GM12874 (cell line): ENCODE results near the gene GRHPR.

Experiments
- CTCF ChIP-seq: IDR thresholded peaks from 2 replicates; pipeline ENCODE4 v1.5.1; 2011; ENCODE audit warnings: low read depth, mild to moderate bottlenecking, control low read depth, low read length, moderate library complexity; ENCODE audit not compliant: insufficient read depth

The GRHPR gene

GRCh38 chr9:37410969-37411785 lies 11.3 kb upstream of the GRHPR start:
- TF ChIP-seq CTCF: peak; percentile 80

GRCh38 chr9:37412431-37413151 lies 9.9 kb upstream of the GRHPR start:
- TF ChIP-seq CTCF: no peak

- no peak for TF ChIP-seq CTCF
Observed at GRCh38 chr9:37413311-37413710, 9.2 kb upstream of the GRHPR start.

- no peak for TF ChIP-seq CTCF
Observed at GRCh38 chr9:37414503-37414943, 8.0 kb upstream of the GRHPR start.

- peak; percentile 77 for TF ChIP-seq CTCF
Observed at GRCh38 chr9:37415011-37415719, 7.3 kb upstream of the GRHPR start.

- TF ChIP-seq CTCF: no peak
Observed at GRCh38 chr9:37417252-37417803, 5.2 kb upstream of the GRHPR start.
